ENCODE measurements around the gene LDLRAD4. TPM values are rescaled to one million over a fixed set of nuclear protein-coding genes. Genes with fewer than 3 reads are reported as not detected.

The LDLRAD4 gene
- total RNA-seq, 1 donor from 2014 or later: 1.4 TPM

GRCh38 chr18:13302457-13303225, 84.1 kb downstream of the LDLRAD4 start:
- H3K27me3 Mint-ChIP-seq (ENCODE audit: low read depth): no peaks in the 10 kb centered on the region
- TF ChIP-seq CTCF (conservative IDR thresholded peaks at IDR 0.05): no peak
- H3K9me3 Mint-ChIP-seq: peaks cover 2% of the 10 kb centered on the region
- H3K4me3 Mint-ChIP-seq: no peak overlapping the region
- H3K4me1 Mint-ChIP-seq: peaks cover 17% of the 10 kb centered on the region
- peaks cover 2% of the 10 kb centered on the region for H3K36me3 Mint-ChIP-seq (ENCODE audit: low read depth)
- H3K27ac Mint-ChIP-seq (ENCODE audit: unreplicated experiment): no peak overlapping the region
- no peak for DNase-seq (ENCODE audit: low read depth, low spot score)

GRCh38 chr18:13303756-13304364, 85.3 kb downstream of the LDLRAD4 start:
- DNase-seq (ENCODE audit: low read depth, low spot score): no peak
- Mint-ChIP-seq H3K9me3 (peaks cover 2% of the 10 kb centered on the region), H3K27me3 (ENCODE audit: low read depth) (no peaks in the 10 kb centered on the region), H3K27ac (ENCODE audit: unreplicated experiment) (no peak overlapping the region), H3K4me1 (peaks cover 17% of the 10 kb centered on the region), H3K36me3 (ENCODE audit: low read depth) (peaks cover 2% of the 10 kb centered on the region), H3K4me3 (no peak overlapping the region)
- TF ChIP-seq CTCF (conservative IDR thresholded peaks at IDR 0.05): no peak

DNA sequence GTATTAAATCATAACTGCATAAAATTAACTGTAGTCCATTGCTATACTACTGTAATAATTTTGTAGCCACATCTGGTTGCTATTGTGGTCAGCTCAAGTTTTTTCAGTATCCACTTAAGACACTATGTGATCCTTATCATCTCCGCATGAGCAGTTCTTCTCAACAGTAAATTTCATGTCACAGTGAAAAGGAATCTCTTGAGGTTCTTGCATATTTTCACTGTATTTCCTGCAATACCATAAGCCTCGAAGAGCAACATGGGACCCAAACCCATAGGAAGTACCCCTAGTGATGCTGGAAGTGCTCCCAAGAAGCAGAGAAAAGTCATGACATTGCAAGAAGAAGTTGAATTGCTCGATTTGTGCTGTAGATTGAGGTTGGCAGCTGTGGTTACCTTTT, 86.7 kb downstream of the LDLRAD4 start:
- H3K4me3 Mint-ChIP-seq: no peak overlapping the region
- H3K27ac Mint-ChIP-seq (ENCODE audit: unreplicated experiment): no peak overlapping the region
- DNase-seq (ENCODE audit: low read depth, low spot score): no peak
- H3K4me1 Mint-ChIP-seq: peaks cover 22% of the 10 kb centered on the region
- H3K27me3 Mint-ChIP-seq (ENCODE audit: low read depth): no peaks in the 10 kb centered on the region
- H3K9me3 Mint-ChIP-seq: peaks cover 2% of the 10 kb centered on the region
- no peak for TF ChIP-seq CTCF (conservative IDR thresholded peaks at IDR 0.05)
- H3K36me3 Mint-ChIP-seq (ENCODE audit: low read depth): peaks cover 2% of the 10 kb centered on the region

GRCh38 chr18:13306583-13306982, 88.0 kb downstream of the LDLRAD4 start:
- no peak for TF ChIP-seq CTCF (conservative IDR thresholded peaks at IDR 0.05)
- H3K27ac Mint-ChIP-seq (ENCODE audit: unreplicated experiment): no peak overlapping the region
- H3K27me3 Mint-ChIP-seq (ENCODE audit: low read depth): no peaks in the 10 kb centered on the region
- peaks cover 22% of the 10 kb centered on the region for H3K4me1 Mint-ChIP-seq
- no peak overlapping the region for H3K4me3 Mint-ChIP-seq
- peaks cover 2% of the 10 kb centered on the region for H3K9me3 Mint-ChIP-seq
- no peak for DNase-seq (ENCODE audit: low read depth, low spot score)
- peaks cover 2% of the 10 kb centered on the region for H3K36me3 Mint-ChIP-seq (ENCODE audit: low read depth)

- Mint-ChIP-seq H3K36me3 (ENCODE audit: low read depth) (no peaks in the 10 kb centered on the region), H3K27me3 (ENCODE audit: low read depth) (no peaks in the 10 kb centered on the region), H3K4me1 (peaks cover 6% of the 10 kb centered on the region), H3K27ac (ENCODE audit: unreplicated experiment) (no peak overlapping the region), H3K4me3 (no peak overlapping the region), H3K9me3 (peaks cover 2% of the 10 kb centered on the region)
- DNase-seq (ENCODE audit: low read depth, low spot score): no peak
- TF ChIP-seq CTCF (conservative IDR thresholded peaks at IDR 0.05): no peak
Observed at GRCh38 chr18:13308369-13308768, 89.8 kb downstream of the LDLRAD4 start.

Data from neural crest cell (in vitro differentiated cells).